Stimulated activated naive B cell treated with anti-CD40 and anti-IgM and Interleukin-4, amounts not matched to agents 10 μg/mL and 1 μg/mL and 100 μg/mL, for 72 hours (primary cell): ENCODE data around the gene OR2T2.
A peak's percentile ranks its signal among the peaks of the same experiment; 100 is the strongest.
"Not testable (repeated sequence)": the region's sequence is repeated elsewhere in the genome, so short reads cannot be mapped to it uniquely, and the experiment has no call there.

Experiments
- ATAC-seq, 2 donors: fragments of 150-1000 bp; cut with Tn5 transposase; replicated peaks; 2 replicates each; pipeline ENCODE4 v1.10.0; 2021; ENCODE audit warnings: moderate library complexity in 1 of 2
- DNase-seq: peaks from one replicate; pipeline ENCODE4 v3.0.0; 2021
- H3K27ac Mint-ChIP-seq: one replicate; pipeline ENCODE4 v1.8.0; 2022; ENCODE audit warnings: mild to moderate bottlenecking, mixed read lengths
- H3K27me3 Mint-ChIP-seq, 2 donors: one replicate each; pipeline ENCODE4 v1.8.0; 2022; ENCODE audit warnings: mixed read lengths in 2 of 2
- H3K36me3 Mint-ChIP-seq, 2 donors: one replicate each; pipeline ENCODE4 v1.8.0; 2022; ENCODE audit warnings: mixed read lengths in 2 of 2, mild to moderate bottlenecking in 1 of 2
- H3K4me1 Mint-ChIP-seq, 2 donors: one replicate each; pipeline ENCODE4 v1.8.0; 2022; ENCODE audit warnings: mixed read lengths in 2 of 2, mild to moderate bottlenecking in 1 of 2
- H3K4me3 Mint-ChIP-seq, 2 donors: one replicate each; pipeline ENCODE4 v1.8.0; 2022; ENCODE audit warnings: mild to moderate bottlenecking in 2 of 2, mixed read lengths in 2 of 2, moderate library complexity in 1 of 2
- H3K9me3 Mint-ChIP-seq, 2 donors: one replicate each; pipeline ENCODE4 v1.8.0; 2022; ENCODE audit warnings: mixed read lengths in 2 of 2, mild to moderate bottlenecking in 1 of 2

OR2T2 gene

DNA sequence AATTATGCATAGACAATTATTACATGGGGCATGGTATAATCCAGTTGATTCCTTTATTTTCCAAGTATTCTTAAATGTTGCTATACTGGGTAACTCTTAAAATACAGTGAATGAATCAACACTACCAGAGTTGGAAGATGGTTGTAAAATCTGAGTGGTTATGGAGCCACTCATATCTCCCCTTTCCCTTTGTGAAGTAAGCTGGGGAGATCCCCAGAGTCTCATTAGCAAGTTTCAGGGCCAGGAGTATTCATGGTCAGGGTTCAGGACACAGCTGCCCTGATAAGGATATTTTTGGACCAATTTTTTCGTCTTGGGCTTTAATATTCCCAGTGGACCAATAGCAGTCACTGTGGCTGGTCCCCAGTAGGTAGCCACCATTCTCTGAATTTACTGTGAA is 6.8 kb upstream of the OR2T2 start:
- not testable (repeated sequence) for H3K27ac Mint-ChIP-seq, H3K4me1 Mint-ChIP-seq, DNase-seq, H3K4me3 Mint-ChIP-seq, H3K36me3 Mint-ChIP-seq, H3K9me3 Mint-ChIP-seq, H3K27me3 Mint-ChIP-seq
- peak in 1 of 2 donors; percentile 70 for ATAC-seq

DNA sequence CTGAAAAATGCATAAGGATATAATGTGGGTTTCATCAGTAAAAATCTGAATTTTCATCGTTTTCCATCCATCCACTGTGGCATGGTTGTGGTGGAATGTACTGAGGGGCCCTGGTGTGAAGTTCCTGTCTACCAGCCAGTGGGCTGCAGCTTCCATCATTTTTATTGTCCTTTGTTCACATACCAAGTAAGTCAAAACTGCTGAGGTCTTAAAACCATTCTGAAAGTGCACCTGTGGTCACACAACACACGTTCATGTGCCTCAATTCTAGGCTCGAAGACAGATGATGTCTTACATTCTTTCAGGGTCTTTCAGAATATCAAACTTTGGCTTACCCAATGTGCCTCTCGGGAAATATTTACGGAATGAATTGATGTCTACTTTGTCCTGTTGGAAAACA is 6.2 kb upstream of the OR2T2 start:
- ATAC-seq, H3K27me3 Mint-ChIP-seq, H3K27ac Mint-ChIP-seq, H3K36me3 Mint-ChIP-seq, H3K4me1 Mint-ChIP-seq, DNase-seq, H3K9me3 Mint-ChIP-seq, H3K4me3 Mint-ChIP-seq: not testable (repeated sequence)

DNA sequence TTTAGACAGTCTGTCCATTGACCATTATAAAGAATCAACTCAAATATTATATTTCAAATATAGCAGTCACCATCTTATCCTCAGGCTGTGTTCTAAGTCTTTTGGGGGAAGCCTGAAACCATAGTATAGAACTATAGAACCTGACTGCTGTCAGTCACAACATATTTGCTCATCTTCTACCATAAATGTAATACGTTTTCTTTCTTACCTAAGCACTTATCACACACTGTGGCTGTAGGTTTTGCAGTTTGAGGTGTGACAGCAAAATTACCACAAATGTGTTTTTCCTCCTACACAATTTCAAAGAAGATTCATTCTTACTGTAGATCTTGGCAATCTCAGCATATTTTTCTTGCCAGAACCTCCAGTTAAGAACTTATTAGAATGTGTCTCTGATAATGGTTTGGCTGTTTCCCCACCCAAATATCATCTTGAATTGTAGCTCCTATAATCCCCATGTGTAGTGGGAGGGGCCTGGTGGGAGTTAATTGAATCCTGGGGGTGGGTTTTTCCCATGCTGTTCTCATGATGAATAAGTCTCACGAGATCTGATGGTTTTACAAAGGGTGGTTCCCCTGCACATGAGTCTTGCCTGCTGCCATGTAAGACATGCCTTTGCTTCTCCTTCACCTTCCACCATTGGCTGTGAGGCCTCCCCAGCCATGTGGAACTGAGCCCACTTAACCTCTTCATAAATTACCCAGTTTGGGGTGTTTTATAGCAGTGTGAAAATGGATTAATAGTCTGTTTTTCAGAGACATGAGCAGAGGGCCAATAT is 2.7 kb upstream of the OR2T2 start:
- DNase-seq, H3K27ac Mint-ChIP-seq, H3K4me3 Mint-ChIP-seq, H3K36me3 Mint-ChIP-seq, ATAC-seq, H3K27me3 Mint-ChIP-seq, H3K9me3 Mint-ChIP-seq: not testable (repeated sequence)
- peaks cover 15 to 22% of the 10 kb centered on the region in 2 donors for H3K4me1 Mint-ChIP-seq

DNA sequence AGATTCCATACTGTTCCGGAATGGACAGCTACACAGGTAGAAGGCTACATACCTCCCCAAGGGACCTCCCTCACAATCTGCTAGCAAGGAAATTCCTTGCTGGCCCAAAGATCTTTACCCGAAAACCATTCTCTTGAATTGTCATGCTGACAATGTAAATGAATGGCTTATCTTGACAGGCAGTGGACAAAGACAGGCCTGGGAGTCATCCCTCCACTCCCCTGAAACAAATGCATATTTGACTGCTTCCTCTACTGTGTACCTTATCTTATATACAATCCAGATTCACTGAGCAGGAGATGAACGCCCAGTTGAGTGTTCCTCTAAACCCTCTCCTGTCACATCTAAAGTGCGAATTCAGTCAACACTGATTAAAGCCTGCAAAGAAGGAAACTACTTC is 834 bp upstream of the OR2T2 start:
- H3K36me3 Mint-ChIP-seq, DNase-seq, ATAC-seq, H3K9me3 Mint-ChIP-seq, H3K4me3 Mint-ChIP-seq, H3K27me3 Mint-ChIP-seq: not testable (repeated sequence)
- H3K4me1 Mint-ChIP-seq = peaks cover 17 to 23% of the 10 kb centered on the region in 2 donors
- peak overlapping the region; percentile 9 for H3K27ac Mint-ChIP-seq

DNA sequence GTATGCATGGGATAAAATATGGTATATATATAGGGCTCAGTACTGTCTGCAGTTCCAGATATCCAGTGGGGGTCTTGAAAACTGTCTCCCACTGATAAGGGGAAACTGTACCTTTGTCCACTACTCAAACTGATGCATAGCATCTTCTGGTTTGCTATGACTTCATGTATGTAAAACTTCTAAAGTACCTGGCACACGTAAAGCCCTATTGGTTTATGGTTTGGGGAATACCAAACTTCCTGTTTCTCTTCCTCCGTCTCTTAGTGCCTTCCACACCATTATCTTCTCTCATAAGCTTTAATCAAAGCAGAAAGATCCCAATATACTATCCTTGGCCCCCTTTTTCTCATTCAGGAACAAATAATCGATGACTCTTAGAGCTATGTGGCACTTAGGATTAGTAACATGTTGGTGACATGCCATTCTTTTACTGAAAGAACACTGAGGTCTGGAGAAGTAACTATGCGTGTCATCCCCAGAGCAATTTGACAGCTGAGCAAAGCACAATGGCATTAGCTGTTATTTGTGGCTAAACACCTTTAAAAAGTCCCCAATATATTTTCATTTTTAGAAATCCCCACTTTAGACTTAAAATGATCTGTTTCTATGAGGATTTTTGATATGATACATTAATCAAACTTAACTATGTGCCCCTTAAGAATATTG is 3.1 kb downstream of the OR2T2 start:
- ATAC-seq = peak; percentile 86 to 89
- H3K27me3 Mint-ChIP-seq, H3K4me3 Mint-ChIP-seq, H3K9me3 Mint-ChIP-seq, DNase-seq, H3K27ac Mint-ChIP-seq, H3K36me3 Mint-ChIP-seq: not testable (repeated sequence)
- H3K4me1 Mint-ChIP-seq = peaks cover 23 to 36% of the 10 kb centered on the region in 2 donors

- not testable (repeated sequence) for H3K27me3 Mint-ChIP-seq, H3K36me3 Mint-ChIP-seq, DNase-seq, ATAC-seq, H3K9me3 Mint-ChIP-seq
- peak overlapping the region; percentile 60 to 67 for H3K4me3 Mint-ChIP-seq
- peak overlapping the region; percentile 88 for H3K27ac Mint-ChIP-seq
- H3K4me1 Mint-ChIP-seq = peaks cover 19 to 31% of the 10 kb centered on the region in 2 donors
These were observed 4.5 kb downstream of the OR2T2 start for GRCh38 chr1:248449821-248450465.

DNA sequence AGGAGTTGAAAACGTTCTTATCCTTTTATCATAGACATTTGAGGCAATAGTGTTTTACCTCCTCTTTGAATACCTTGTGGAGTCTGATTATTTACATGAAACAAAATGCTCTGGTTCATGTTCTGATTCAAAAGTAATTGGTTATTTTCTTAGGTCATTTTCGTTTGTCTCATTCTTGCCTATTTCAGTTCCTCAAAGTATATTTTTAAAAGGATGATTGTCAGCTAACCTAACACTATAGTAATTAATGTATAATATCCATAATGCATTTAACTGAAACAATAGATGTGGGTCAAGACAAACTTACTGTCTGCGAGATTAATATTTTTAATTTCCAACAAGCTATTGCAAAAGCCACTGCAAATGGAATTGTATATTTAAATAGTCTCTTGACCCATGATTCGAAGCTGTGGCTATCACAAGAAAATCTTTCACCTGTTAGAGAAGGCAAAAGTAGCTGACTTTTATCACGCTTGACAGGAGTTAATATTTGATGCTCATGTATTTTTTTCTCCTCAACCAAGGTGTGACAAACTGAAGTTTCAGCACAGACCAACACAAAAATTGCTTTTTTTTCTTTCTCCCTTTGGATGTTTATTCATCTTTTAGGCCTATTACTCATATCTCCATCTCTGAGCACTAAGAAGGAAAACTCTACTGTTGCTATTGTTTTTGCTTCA is 5.2 kb downstream of the OR2T2 start:
- H3K27me3 Mint-ChIP-seq, H3K36me3 Mint-ChIP-seq, DNase-seq, H3K9me3 Mint-ChIP-seq: not testable (repeated sequence)
- peak; percentile 65 to 66 for ATAC-seq
- peak overlapping the region; percentile 88 for H3K27ac Mint-ChIP-seq
- H3K4me3 Mint-ChIP-seq = peak overlapping the region; percentile 60 to 67
- H3K4me1 Mint-ChIP-seq = peaks cover 16 to 25% of the 10 kb centered on the region in 2 donors

DNA sequence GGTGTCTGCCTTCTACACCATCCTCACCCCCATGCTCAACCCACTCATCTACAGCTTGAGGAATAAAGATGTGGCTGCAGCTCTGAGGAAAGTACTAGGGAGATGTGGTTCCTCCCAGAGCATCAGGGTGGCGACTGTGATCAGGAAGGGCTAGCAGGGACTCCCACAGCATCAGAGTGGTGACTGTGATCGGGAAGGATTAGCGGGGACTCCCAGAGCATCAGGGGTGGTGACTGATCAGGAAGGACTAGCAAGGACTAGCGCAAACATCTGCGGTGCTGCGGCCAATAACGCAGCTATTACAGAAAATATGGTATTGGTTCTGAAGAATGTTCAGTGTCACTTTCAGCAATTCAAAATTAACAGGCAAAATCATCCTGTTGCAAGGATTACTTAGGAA is 8.2 kb downstream of the OR2T2 start:
- H3K4me3 Mint-ChIP-seq, H3K27me3 Mint-ChIP-seq, H3K36me3 Mint-ChIP-seq, ATAC-seq, H3K9me3 Mint-ChIP-seq, H3K27ac Mint-ChIP-seq, DNase-seq: not testable (repeated sequence)
- H3K4me1 Mint-ChIP-seq = peaks cover 7 to 14% of the 10 kb centered on the region in 2 donors

- H3K4me1 Mint-ChIP-seq = not testable (repeated sequence)
These were observed 9.6 kb downstream of the OR2T2 start for GRCh38 chr1:248455045-248455444.

GRCh38 chr1:248456635-248457034 is 11.2 kb downstream of the OR2T2 start:
- not testable (repeated sequence) for H3K4me1 Mint-ChIP-seq, H3K9me3 Mint-ChIP-seq, H3K4me3 Mint-ChIP-seq, H3K27me3 Mint-ChIP-seq, H3K27ac Mint-ChIP-seq, ATAC-seq, DNase-seq, H3K36me3 Mint-ChIP-seq

More at GRCh38 chr1:248455045-248455444, 9.6 kb downstream of the OR2T2 start:
- ATAC-seq, H3K27me3 Mint-ChIP-seq, H3K27ac Mint-ChIP-seq, DNase-seq, H3K36me3 Mint-ChIP-seq, H3K9me3 Mint-ChIP-seq, H3K4me3 Mint-ChIP-seq: not testable (repeated sequence)

DNA sequence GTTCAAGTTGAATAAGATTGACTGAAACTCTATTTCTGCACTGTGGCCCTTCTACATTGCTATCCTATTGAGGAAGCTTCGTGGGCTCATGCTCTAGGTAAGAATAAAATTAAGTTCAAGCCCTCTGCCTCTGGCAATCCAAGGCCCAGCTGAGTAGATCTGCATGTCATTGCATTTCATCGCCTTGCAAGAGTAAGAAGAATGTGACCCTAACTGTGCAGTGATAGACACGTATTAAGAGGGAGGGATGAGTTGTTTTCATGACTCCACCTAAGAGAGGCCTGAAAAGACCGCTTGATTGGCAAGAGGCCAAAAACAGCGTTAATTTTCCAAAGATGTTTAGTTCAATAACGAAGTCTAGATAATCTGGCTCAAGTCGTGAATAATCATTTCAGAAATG is 13.7 kb downstream of the OR2T2 start:
- H3K4me3 Mint-ChIP-seq, H3K36me3 Mint-ChIP-seq, H3K9me3 Mint-ChIP-seq, ATAC-seq, H3K27me3 Mint-ChIP-seq, H3K4me1 Mint-ChIP-seq, DNase-seq, H3K27ac Mint-ChIP-seq: not testable (repeated sequence)

DNA sequence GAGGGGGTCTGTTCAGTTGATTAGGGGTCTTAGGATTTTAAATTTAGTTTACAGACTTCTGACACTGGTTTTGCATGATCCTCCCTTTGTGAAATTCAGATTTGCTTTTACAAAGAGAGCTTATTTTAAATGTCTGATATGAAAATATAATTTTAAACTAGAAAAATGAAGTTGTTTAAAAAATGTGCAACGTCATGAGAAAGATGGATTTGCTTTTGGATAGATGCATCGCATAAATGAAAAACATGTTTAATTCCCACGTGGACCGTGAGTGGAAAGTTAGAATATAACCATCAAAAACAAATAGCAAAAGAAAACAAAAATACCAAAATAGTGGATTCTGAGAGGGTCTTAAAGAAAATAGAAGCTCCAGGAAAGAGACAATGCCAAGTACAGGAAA is 25.7 kb downstream of the OR2T2 start:
- DNase-seq = no peak
- Mint-ChIP-seq H3K27ac (no peak overlapping the region), H3K9me3 (peaks cover 0 to 3% of the 10 kb centered on the region in 2 donors), H3K36me3 (peaks cover 0 to 3% of the 10 kb centered on the region in 2 donors), H3K4me3 (no peak overlapping the region), H3K4me1 (no peaks in the 10 kb centered on the region), H3K27me3 (no peaks in the 10 kb centered on the region)
- no peak for ATAC-seq

GRCh38 chr1:248472111-248472510 is 26.7 kb downstream of the OR2T2 start:
- not testable (repeated sequence) for H3K36me3 Mint-ChIP-seq, ATAC-seq, H3K4me3 Mint-ChIP-seq, H3K9me3 Mint-ChIP-seq, DNase-seq, H3K27ac Mint-ChIP-seq, H3K27me3 Mint-ChIP-seq, H3K4me1 Mint-ChIP-seq

- H3K27ac Mint-ChIP-seq, H3K9me3 Mint-ChIP-seq, H3K4me1 Mint-ChIP-seq, H3K36me3 Mint-ChIP-seq, ATAC-seq, H3K4me3 Mint-ChIP-seq, DNase-seq, H3K27me3 Mint-ChIP-seq: not testable (repeated sequence)
These were observed 27.6 kb downstream of the OR2T2 start, which contains the start of gene OR2T3 for GRCh38 chr1:248473051-248473450. Gene OR2T3 (plus strand): TSS chr1:248473351. CDS start chr1:248473351, 0 bp downstream.
